MM.1S (cell line): Measurements from ENCODE around the gene NRGN.

Experiments
- CTCF ChIP-seq: fragments of 300-600 bp; sonication (generic); IDR thresholded peaks from 2 replicates; pipeline ENCODE4 v1.5.1; 2016; ENCODE audit warnings: antibody characterized with exemption, low read length, mixed read lengths
- EZH2 ChIP-seq: fragments of 300-600 bp; sonication (generic); optimal IDR thresholded peaks from 2 replicates; pipeline ENCODE3; 2017; ENCODE audit warnings: low read depth, mild to moderate bottlenecking, antibody characterized with exemption, low read length, mixed read lengths

DNA sequence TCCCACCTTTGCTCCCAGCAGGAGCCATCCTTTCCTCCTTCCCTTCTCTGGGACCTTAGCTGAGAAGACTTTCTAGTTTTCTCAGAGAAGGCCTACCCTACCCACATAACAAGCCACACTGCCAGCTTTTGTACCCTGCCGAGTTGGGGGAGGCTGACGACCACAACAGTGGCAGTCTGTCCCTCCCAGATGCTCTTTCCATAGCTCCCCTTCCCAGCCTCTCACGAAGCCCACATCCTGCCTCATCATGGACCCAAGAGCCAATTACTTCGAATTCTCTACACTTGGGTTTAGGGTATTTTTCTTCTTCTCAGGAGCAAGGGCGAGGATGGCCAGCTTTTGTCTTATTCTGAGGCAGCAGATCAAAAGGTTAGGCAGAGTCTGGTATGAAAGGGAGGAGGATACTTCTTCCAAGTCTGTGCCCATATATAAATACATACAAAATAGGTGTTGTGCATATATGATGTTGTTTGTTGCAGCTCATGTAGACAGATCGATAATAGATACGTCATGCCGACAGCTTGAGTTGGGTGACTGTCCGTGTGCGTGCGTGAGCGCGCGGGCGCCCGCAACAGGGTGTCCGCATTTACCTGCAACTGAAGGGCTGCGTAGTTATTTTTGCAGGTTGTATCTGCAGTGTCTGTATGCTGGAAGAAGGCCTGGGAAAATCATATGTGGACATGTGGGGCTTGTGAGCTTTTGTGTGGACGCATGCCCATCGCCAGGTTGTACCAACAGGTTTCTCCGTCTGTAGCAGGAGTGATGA lies 846 bp upstream of the NRGN start:
- TF ChIP-seq CTCF (no peak), EZH2 (no peak)
